Stimulated activated CD4-positive, alpha-beta T cell treated with anti-CD3 and anti-CD28 coated beads, Interleukin-15, amount 100 ng/mL, for 1 hour (primary cell): ENCODE data around the gene DBNL.

ENCODE experiments used
- DNase-seq, 2 donors: peaks; one replicate each; pipeline ENCODE4 v3.0.0-alpha.2; 2020; ENCODE audit warnings: low read depth in 1 of 2, low spot score in 1 of 2

DBNL gene

DNA sequence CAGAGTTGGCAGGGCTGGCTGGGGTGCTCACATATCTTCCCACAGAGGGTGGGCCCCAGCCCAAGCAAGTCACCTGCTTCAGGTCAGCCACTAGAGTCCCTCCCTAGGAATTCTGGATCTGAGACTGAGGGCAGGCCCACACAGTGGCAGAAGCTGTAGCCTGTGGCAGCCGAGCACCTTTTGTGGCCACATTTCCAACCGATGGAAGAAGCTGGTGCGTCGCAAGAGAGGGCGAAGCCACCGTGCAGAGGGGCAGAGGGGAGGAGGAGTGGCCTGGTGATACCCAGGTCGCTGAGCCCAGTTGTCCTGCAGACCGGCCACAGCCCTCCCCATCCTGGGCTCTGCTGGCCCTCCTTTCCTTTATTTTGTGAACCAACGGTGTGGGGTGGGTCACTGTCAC lies 32.6 kb downstream of the DBNL start:
- no peak for DNase-seq

DNA sequence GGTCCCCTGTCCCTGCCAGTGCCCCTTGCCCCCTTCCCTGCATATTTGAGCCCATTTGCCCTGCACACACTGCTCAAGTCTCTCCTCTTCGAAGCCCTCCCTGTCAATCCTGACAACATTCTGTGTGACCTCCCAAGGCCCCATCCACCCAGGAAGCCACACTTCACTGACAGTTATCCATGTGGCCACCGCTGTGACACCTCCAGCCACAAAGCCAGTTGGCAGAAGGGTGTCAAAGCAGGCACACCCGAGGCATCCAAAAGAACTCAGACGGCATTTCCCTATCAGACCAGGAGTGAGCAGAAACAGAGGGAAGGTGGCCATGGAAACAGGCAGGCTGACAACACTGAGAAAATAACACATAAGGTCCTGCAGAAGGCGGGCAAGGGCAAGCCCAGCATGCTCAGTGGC lies 33.2 kb downstream of the DBNL start:
- DNase-seq = no peak

DNA sequence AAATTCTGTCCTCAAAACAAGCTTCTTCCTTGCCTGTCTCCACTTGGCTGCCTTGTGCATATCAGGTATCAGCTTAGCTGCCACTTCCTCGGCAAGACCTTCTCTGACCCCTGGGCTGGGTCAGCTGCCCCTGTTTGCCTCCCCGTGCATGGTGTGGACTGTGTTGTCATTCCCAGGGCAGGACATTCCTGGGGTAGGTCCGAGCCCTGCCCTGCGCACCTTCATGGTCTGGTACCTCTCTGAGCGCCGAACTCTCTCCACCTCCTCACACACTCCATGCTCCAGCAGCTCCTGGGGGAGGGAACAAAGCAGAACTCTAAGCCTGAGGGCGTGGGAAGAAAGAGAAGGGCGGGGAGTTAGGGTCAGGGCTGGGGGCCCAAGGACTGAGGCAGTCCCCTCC lies 34.0 kb downstream of the DBNL start:
- DNase-seq = no peak

DNA sequence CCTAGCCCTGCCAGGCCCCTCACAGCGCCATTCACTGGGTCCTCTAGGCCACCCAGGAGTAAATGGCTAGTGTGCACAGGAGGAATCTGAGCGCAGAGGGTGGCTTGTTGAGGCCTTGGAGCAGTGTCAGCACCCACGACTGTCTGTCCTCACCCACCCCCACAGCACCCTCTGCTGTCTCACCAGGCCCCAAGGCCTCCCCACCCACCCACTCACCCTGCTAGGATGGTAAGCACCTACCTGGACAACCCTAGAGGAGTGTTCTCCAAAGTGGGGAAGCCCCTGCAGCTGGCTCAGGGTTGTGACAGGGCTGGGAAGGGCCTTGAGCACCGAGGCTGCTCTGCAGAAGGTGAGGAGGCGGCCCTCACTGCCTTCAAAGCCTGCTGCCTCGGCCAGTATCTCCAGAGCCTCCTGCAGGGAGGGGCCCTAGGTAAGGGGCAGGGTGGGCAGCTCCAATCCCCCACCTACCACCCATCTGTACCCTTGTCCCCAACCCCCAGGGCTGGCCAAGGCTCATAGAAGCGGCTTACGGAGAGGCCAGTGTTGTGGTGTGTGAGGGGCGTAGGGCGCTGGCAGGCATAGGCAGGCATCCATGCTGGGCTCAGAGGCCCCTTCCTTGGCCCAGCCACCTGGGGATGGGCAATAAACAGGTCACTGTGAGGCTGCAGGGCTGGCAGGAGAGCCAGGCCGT lies 35.0 kb downstream of the DBNL start:
- no peak for DNase-seq

GRCh38 chr7:44080118-44080517 lies 35.6 kb downstream of the DBNL start:
- DNase-seq = no peak

DNA sequence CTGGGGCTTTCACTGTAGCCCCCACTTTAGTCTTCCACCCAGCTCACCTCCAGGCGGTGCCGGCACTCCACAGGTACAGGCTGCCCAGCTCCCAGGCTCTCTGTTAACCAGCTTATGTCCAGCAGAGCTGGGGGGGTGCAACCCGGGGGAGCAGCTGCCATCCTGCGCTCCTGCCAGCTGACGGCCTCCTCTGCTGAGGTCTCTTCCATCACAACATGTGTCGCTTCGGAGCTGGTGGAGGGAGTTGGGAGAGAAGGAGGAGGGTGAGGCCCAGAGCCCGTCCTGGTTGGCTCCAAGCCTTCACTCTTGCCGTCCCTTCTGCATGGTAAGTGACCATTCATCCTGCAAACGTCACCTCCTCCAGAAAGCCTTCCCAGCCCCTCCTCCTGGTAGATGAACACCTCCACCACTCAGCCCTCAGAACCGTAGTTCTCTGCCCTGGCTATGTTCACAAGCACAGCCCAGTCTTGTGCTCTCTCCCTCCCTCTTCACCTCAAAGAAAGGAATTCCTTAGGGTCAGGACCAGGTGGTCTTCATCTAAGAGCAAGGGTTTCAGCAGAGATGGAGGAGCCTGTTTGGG lies 36.3 kb downstream of the DBNL start:
- no peak for DNase-seq

- DNase-seq = no peak
These were observed 36.8 kb downstream of the DBNL start for GRCh38 chr7:44081266-44081748.

- DNase-seq = peak; percentile 94 to 96
These were observed 38.2 kb downstream of the DBNL start for GRCh38 chr7:44082541-44083207.

- DNase-seq = no peak
These were observed 39.3 kb downstream of the DBNL start for GRCh38 chr7:44083796-44084195.

DNA sequence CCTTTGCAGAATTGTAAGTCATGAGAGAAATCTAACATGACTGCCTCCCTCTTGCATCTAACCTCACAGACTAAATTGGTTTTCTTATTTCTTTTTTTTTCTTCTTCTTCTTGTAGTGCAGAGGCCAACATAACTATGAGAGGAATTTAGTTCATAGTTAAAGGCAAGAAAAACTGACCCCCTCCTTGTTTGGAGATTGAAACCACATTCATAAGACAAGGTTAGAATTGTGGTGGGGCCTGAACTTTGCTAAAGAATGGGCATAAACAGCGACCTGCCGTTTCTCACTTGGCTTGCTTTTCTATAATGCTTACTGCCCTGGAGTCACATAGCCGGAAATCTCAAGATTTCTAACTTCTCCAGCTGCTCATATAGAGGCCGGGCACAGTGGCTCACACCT lies 40.2 kb downstream of the DBNL start:
- DNase-seq = no peak

DNA sequence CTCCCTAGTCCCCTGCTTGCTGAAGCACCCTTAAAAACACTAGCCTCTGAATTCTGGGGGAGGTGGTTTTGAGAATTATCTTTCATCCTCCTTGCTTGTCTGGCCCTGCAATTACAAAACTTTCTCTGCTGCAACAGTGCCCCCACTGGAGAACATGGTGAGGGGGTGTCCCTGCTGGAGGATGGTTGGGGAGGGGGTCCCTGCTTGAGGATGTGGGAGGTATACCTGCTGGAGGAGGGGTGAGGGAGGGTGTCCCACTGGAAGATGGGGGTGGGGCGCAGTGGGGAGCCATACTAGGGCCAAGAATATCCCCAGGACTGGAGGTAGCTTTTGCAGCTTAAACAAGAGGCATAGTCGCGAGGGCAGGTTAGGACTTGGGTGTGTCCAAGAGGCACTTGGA lies 41.0 kb downstream of the DBNL start:
- no peak for DNase-seq

GRCh38 chr7:44086627-44087026 lies 42.1 kb downstream of the DBNL start:
- DNase-seq = no peak

DNA sequence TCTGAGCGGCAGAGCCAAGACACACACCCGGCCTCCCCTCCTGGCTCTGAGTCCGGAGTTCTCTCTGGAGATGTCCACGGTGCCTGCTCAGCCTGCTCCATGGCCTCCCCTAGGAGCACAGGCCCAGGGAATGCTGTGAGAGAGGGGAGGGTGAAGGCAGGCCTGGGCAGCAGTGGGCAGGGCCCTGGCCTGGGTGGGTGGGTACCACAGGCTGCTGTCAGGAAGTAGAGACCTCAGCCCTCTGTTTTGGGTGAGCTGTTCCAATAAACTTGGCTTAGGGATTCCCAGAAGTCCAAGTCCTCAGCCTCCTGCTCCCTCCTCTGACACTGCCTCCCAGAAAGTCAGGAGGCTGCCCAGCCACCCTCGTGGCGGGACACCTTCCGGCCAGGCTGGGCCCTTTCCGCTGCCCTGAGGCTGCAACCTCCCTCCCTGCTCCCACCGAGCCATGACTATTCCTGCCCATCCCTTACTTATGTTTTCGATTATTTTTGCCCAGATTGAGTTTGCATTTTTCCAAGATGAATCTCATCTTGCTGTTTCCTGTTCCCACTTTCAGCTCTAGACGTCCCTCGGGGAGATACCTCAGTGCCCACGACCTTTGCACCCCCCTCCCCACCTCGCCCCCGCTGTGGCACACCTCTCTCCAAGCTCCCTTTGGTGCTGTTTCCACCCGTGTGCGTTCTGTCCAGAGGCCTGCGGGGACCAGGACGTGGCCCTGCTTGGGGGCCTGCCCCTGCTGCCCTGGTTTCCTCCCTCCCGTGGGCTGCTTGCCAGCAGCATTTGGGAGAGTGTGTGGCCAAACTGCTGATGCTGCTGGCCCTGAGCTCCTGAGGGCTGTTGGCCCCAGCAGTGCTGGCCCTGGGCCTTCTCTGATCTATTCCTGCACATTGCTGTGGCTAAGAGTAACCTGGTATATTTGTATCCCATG lies 43.7 kb downstream of the DBNL start:
- no peak for DNase-seq

- DNase-seq = no peak
These were observed 48.7 kb downstream of the DBNL start for GRCh38 chr7:44093102-44093641.

GRCh38 chr7:44094365-44094764 lies 49.9 kb downstream of the DBNL start:
- no peak for DNase-seq

- DNase-seq = no peak
These were observed 50.5 kb downstream of the DBNL start for GRCh38 chr7:44094883-44095592.

DNA sequence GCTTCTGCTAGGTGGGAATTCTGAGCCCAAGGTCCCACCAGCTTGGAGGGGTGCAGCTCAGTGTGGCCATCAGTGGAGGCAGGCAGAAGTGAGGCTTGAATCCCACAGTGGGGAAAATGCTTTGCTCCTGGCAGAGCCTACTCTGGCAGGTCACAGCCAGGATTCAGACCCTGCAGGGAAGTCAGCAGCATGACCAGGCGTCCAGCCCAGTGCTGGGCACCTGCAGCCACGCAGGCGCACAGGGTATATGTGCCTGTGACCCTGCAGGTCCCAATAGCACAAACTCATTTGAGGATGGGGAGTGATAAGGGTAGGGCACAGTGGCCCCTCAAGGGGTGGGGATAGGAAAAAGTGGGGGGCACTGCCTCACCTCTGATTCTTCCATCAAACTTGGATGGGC lies 51.3 kb downstream of the DBNL start:
- DNase-seq = no peak

DNA sequence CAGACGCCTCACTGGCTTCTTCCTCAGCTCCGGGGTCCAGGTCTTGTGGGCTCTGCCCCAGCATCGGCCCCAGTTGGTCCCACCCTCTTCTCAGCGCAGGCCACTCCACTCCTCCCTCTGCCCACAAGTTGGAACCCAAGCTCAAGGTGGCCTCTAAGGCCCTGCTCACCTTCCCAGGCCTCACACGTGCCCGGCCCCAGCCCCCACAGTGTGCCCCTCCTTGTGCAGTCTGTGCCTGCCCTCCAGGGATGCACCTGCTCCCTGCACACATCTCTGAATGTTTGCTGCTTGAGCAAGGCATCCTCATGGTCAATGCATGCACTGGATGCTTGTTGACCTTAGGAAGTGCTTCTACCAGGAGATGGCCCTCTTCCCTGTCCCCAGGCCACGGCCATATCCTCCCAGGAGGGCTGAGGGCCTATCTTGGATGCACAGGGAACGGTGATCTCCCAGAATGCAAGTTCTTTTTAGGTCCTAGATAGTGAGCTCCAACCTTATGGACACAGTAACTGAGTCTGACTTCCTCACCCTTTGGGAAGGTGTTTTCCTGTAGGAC lies 51.9 kb downstream of the DBNL start:
- no peak for DNase-seq

DNA sequence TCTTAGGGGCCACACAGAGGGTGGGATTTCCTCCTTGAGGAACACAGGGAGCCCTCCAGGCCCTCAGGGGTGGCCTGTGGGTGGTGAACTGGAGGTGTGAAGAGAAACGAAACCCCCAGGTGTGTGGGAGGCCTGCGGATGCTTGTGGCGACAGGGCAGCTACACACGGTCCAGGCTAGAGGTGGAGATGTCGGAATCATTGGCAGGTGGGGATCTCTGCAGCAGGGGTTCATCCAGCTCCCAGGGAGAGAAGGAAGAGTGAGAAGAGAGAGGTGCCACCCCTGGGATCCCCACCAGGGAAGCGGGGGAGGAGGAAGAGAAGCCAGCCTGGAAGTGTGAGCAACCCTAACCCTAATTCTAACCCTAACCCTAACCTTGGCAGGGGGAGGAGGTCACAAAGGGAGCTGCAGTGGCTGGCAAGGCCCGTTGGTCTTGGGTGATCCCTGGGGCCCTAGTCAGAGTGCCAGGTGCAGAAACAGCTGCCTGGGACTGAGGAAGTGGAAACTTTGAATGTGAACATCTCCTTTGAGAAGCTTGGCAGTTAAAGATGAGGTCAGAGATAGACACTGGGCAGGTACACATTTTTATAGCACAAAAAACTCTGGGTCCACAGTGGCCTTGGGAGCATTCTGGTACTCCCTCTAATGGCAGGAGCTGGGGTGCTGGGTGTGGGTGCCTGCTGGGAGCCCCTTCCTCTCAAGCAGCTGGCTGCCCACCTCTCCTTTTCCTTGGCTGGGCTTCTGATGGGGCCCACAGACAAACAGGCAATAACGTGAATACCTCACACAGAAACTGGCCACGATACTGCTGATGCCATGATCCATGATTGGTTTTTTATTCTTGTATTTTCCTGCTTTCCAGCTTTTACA lies 52.8 kb downstream of the DBNL start:
- no peak for DNase-seq
